GM23338 (cell line): ENCODE data around the gene HYAL1. TPM values are rescaled to one million over a fixed set of nuclear protein-coding genes. Genes with fewer than 3 reads are reported as not detected.

Experiments used
- ATAC-seq: fragments of 200-7000 bp; cut with Tn5 transposase; 3 replicates; pipeline ENCODE4 v1.9.1; 2020
- DNase-seq: peaks from one replicate; pipeline ENCODE4 v3.0.0-alpha.2; 2015; ENCODE audit warnings: low spot score
- H2AFZ ChIP-seq: fragments of 200-600 bp; sonication (generic); 2 replicates; pipeline ENCODE4 v1.8.0; 2016; ENCODE audit warnings: antibody characterized with exemption, mild to moderate bottlenecking, moderate library complexity
- H3F3A ChIP-seq: fragments of 200-600 bp; sonication (generic); replicated peaks from 2 replicates; pipeline ENCODE4 v1.8.0; 2017; ENCODE audit warnings: antibody characterized with exemption, mixed run types, low read depth
- H3K27ac ChIP-seq: fragments of 200-600 bp; sonication (generic); 2 replicates; pipeline ENCODE4 v1.6.1; 2016; ENCODE audit warnings: low read depth
- H3K27me3 ChIP-seq: fragments of 200-600 bp; sonication (generic); 2 replicates; pipeline ENCODE4 v1.8.0; 2016; ENCODE audit warnings: mild to moderate bottlenecking, mixed run types, moderate library complexity; ENCODE audit not compliant: insufficient read depth
- H3K36me3 ChIP-seq: fragments of 200-600 bp; sonication (generic); 2 replicates; pipeline ENCODE4 v1.8.0; 2016; ENCODE audit warnings: mild to moderate bottlenecking; ENCODE audit not compliant: insufficient read depth
- H3K4me1 ChIP-seq: fragments of 200-600 bp; sonication (generic); 2 replicates; pipeline ENCODE4 v1.8.0; 2016; ENCODE audit warnings: mild to moderate bottlenecking, moderate library complexity; ENCODE audit not compliant: insufficient read depth
- H3K4me2 ChIP-seq: fragments of 200-600 bp; sonication (generic); 2 replicates; pipeline ENCODE4 v1.7.1; 2017; ENCODE audit warnings: mixed run types
- H3K4me3 ChIP-seq: fragments of 200-600 bp; sonication (generic); 2 replicates; pipeline ENCODE4 v1.6.1; 2016; ENCODE audit warnings: mixed run types
- H3K79me2 ChIP-seq: fragments of 200-600 bp; sonication (generic); replicated peaks from 2 replicates; pipeline ENCODE4 v1.8.0; 2017; ENCODE audit warnings: mild to moderate bottlenecking; ENCODE audit not compliant: insufficient read depth
- H3K9me2 ChIP-seq: fragments of 200-600 bp; sonication (generic); 2 replicates; pipeline ENCODE4 v1.8.0; 2017; ENCODE audit not compliant: insufficient read depth
- H4K20me1 ChIP-seq: fragments of 200-600 bp; sonication (generic); replicated peaks from 2 replicates; pipeline ENCODE4 v1.8.0; 2017; ENCODE audit warnings: mild to moderate bottlenecking; ENCODE audit not compliant: insufficient read depth
- H3K27ac Mint-ChIP-seq: 2 replicates; pipeline ENCODE4 v1.8.0; 2020; ENCODE audit warnings: inconsistent platforms, mild to moderate bottlenecking, moderate library complexity, mixed read lengths
- H3K27me3 Mint-ChIP-seq: 3 replicates; pipeline ENCODE4 v1.8.0; 2022; ENCODE audit warnings: low read depth, mild to moderate bottlenecking, moderate library complexity, mixed read lengths, inconsistent platforms; ENCODE audit not compliant: insufficient read depth, poor library complexity
- H3K36me3 Mint-ChIP-seq: 3 replicates; pipeline ENCODE4 v1.8.0; 2021; ENCODE audit warnings: low read depth, mild to moderate bottlenecking, inconsistent platforms, moderate library complexity, mixed read lengths
- H3K4me1 Mint-ChIP-seq: 3 replicates; pipeline ENCODE4 v1.8.0; 2020; ENCODE audit warnings: mild to moderate bottlenecking, inconsistent platforms, mixed read lengths
- H3K4me3 Mint-ChIP-seq: 3 replicates; pipeline ENCODE4 v1.8.0; 2021; ENCODE audit warnings: moderate library complexity, mild to moderate bottlenecking, inconsistent platforms, mixed read lengths
- H3K9me3 Mint-ChIP-seq: 3 replicates; pipeline ENCODE4 v1.8.0; 2020; ENCODE audit warnings: moderate library complexity, mild to moderate bottlenecking, inconsistent platforms, mixed read lengths
- CREB1 ChIP-seq: fragments of 250-450 bp; sonication (Bioruptor Pico); IDR thresholded peaks from 2 replicates; pipeline ENCODE4 v1.5.0; 2020; ENCODE audit warnings: low read depth, mild to moderate bottlenecking, moderate library complexity
- CTCF ChIP-seq, 2 experiments: fragments of 200-600 bp in 1 of 2; sonication (generic) in 1 of 2; conservative IDR thresholded peaks; 2 replicates each; pipeline versions ENCODE4 v1.5.1 to v1.6.1; 2016 to 2017; ENCODE audit warnings: antibody characterized with exemption in 2 of 2, low read depth in 2 of 2, mild to moderate bottlenecking in 2 of 2, moderate library complexity in 1 of 2
- ETS1 ChIP-seq: IDR thresholded peaks from 2 replicates; pipeline ENCODE4 v1.6.1; 2016; ENCODE audit warnings: antibody characterized with exemption
- EZH2 ChIP-seq: fragments of 200-600 bp; sonication (generic); IDR thresholded peaks from one replicate; pipeline ENCODE4 v1.8.0; 2017; ENCODE audit warnings: antibody characterized with exemption, mild to moderate bottlenecking, low read depth; ENCODE audit not compliant: unreplicated experiment
- EZH2phosphoT487 ChIP-seq: fragments of 200-600 bp; sonication (generic); IDR thresholded peaks from one replicate; pipeline ENCODE4 v1.8.1; 2018; ENCODE audit warnings: antibody characterized with exemption; ENCODE audit not compliant: unreplicated experiment
- JUNB ChIP-seq: IDR thresholded peaks from one replicate; pipeline ENCODE4 v1.6.1; 2016; ENCODE audit warnings: antibody characterized with exemption; ENCODE audit not compliant: unreplicated experiment
- NANOG ChIP-seq: IDR thresholded peaks from 2 replicates; pipeline ENCODE4 v1.6.1; 2016; ENCODE audit warnings: antibody characterized with exemption, borderline replicate concordance
- POLR2AphosphoS5 ChIP-seq: IDR thresholded peaks from 2 replicates; pipeline ENCODE4 v1.6.1; 2016; ENCODE audit warnings: antibody characterized with exemption, low read depth
- REST ChIP-seq: IDR thresholded peaks from one replicate; pipeline ENCODE4 v1.6.1; 2018; ENCODE audit warnings: antibody characterized with exemption; ENCODE audit not compliant: unreplicated experiment
- STAT1 ChIP-seq: IDR thresholded peaks from one replicate; pipeline ENCODE4 v1.6.1; 2016; ENCODE audit warnings: antibody characterized with exemption; ENCODE audit not compliant: unreplicated experiment
- ZNF114 ChIP-seq: fragments of 250-450 bp; sonication (Bioruptor Pico); IDR thresholded peaks from 2 replicates; pipeline ENCODE4 v1.5.0; 2020; ENCODE audit warnings: mild to moderate bottlenecking, moderate library complexity
- ZNF331 ChIP-seq: fragments of 250-450 bp; sonication (Bioruptor Pico); IDR thresholded peaks from 2 replicates; pipeline ENCODE4 v1.5.0; 2020; ENCODE audit warnings: low read depth, mild to moderate bottlenecking, moderate library complexity
- ZNF462 ChIP-seq: fragments of 250-450 bp; sonication (Bioruptor Pico); IDR thresholded peaks from 2 replicates; pipeline ENCODE4 v1.5.0; 2020; ENCODE audit warnings: mild to moderate bottlenecking, moderate library complexity
- polyA plus RNA-seq: library from polyadenylated mRNA; unstranded; fragments of >200 nt; fragmentation: Nextera tagmentation; extraction: Ambion mirVana; gene quantifications from 2 replicates; pipeline ENCODE4 v1.2.1, GENCODE V29; 2016
- total RNA-seq: library from RNA; depleted of rRNA; stranded (reverse); fragments of >200 nt; shearing (Covaris generic); gene quantifications from 2 replicates; pipeline ENCODE4 v1.2.3, GENCODE V29; 2014

The HYAL1 gene
- total and polyA plus RNA-seq, 2 experiments from 2014 or later, result 2.1 to 5.0 TPM

GRCh38 chr3:50259432-50260026 is 43.8 kb downstream of the HYAL1 start:
- Histone ChIP-seq H3K4me1 (peaks cover 22% of the 10 kb centered on the region), H3K36me3 (peaks cover 14% of the 10 kb centered on the region), H2AFZ (no peak overlapping the region), H3K79me2 (no peaks in the 10 kb centered on the region), H3K27me3 (no peaks in the 10 kb centered on the region), H3K4me2 (peak overlapping the region; percentile 83), H3K4me3 (peak overlapping the region; percentile 77; the same call in 1 of the 2 replicates), H4K20me1 (no peaks in the 10 kb centered on the region; the same call in 1 of the 2 replicates), H3K27ac (peak overlapping the region; percentile 66; the same call in 1 of the 2 replicates), H3K9me2 (no peaks in the 10 kb centered on the region), H3F3A (peaks cover 30% of the 10 kb centered on the region)
- ATAC-seq (peak; percentile 4), DNase-seq (no peak)
- peaks cover 37% of the 10 kb centered on the region for H3K4me1 Mint-ChIP-seq
- no peaks in the 10 kb centered on the region for H3K9me3 Mint-ChIP-seq
- H3K36me3 Mint-ChIP-seq, result peaks cover 37% of the 10 kb centered on the region
- peaks cover 26% of the 10 kb centered on the region for H3K27me3 Mint-ChIP-seq
- peak overlapping the region; percentile 70 for H3K4me3 Mint-ChIP-seq
- no peak overlapping the region; the same call in 1 of the 2 replicates for H3K27ac Mint-ChIP-seq
- TF ChIP-seq REST (no peak), ETS1 (no peak), ZNF331 (CRISPR knock-in tag) (no peak), ZNF114 (CRISPR knock-in tag) (no peak), CREB1 (CRISPR knock-in tag) (no peak), JUNB (no peak), CTCF (conservative IDR thresholded peaks at IDR 0.05; ENCODE audit: low read depth in 2 of 2) (no peak), EZH2 (no peak), ZNF462 (CRISPR knock-in tag) (no peak), NANOG (no peak), STAT1 (no peak), EZH2phosphoT487 (no peak), POLR2AphosphoS5 (no peak)
